Rectal smooth muscle tissue (tissue), 1 donor: ENCODE results near the gene GOLGA6L9.
"Not testable (repeated sequence)": the region's sequence is repeated elsewhere in the genome, so short reads cannot be mapped to it uniquely, and the experiment has no call there.

Experiments
- H3K27ac ChIP-seq: one replicate; pipeline ENCODE4 v1.7.0; 2013; ENCODE audit warnings: low read depth, low read length, inconsistent platforms
- H3K27me3 ChIP-seq: one replicate; pipeline ENCODE4 v1.7.0; 2013; ENCODE audit warnings: low read length; ENCODE audit not compliant: control insufficient read depth, insufficient read depth
- H3K36me3 ChIP-seq: one replicate; pipeline ENCODE4 v1.7.0; 2013; ENCODE audit warnings: low read length; ENCODE audit not compliant: control insufficient read depth, insufficient read depth
- H3K4me1 ChIP-seq: one replicate; pipeline ENCODE4 v1.7.0; 2013; ENCODE audit warnings: low read length; ENCODE audit not compliant: control insufficient read depth, insufficient read depth
- H3K4me3 ChIP-seq: one replicate; pipeline ENCODE4 v1.7.0; 2013; ENCODE audit warnings: low read length
- H3K9ac ChIP-seq: one replicate; pipeline ENCODE4 v1.7.0; 2013; ENCODE audit warnings: low read length

Gene GOLGA6L9

GRCh38 chr15:82429693-82430092 is at the start of gene GOLGA6L9:
Gene GOLGA6L9, plus strand, starts transcription at chr15:82429816. Its CDS starts 264 bp downstream, at chr15:82430080.
- H3K4me1 ChIP-seq, H3K4me3 ChIP-seq, H3K9ac ChIP-seq, H3K27me3 ChIP-seq, H3K36me3 ChIP-seq, H3K27ac ChIP-seq: not testable (repeated sequence)

DNA sequence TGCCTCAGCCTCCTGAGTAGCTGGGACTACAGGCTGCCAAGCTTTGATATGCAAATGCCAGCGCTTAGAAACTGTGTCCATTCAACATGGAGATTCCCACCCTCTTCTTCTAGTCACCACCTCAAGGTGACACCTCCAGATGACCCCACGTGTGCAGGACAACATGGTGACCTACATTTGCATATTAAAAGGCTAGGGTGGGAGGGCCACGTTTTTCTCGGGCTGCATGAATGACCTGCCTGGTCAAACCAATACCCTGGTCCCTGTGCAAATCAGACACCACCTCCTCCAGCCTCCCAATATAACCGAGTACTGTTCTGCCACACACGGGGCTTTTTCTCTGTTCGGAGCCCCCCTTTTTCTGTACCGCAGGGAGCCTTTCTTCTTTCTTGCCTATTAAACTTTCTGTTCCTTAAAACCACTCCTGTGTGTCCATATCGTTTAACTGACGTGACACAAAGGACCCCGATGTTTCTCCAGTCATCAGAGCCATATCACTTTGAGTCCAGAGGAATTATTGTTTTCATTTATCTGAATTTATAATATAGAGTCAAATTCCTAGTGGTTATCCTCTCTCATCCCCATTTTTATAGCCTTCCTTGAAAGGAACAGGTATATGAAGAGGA is 48.2 kb upstream of the GOLGA6L9 start:
- H3K4me1 ChIP-seq, H3K27me3 ChIP-seq, H3K27ac ChIP-seq, H3K4me3 ChIP-seq, H3K36me3 ChIP-seq, H3K9ac ChIP-seq: not testable (repeated sequence)

- H3K4me1 ChIP-seq, H3K27me3 ChIP-seq, H3K36me3 ChIP-seq, H3K27ac ChIP-seq, H3K9ac ChIP-seq, H3K4me3 ChIP-seq: not testable (repeated sequence)
These were observed 42.4 kb upstream of the GOLGA6L9 start for GRCh38 chr15:82387209-82387608.

- H3K27me3 ChIP-seq, H3K4me1 ChIP-seq, H3K27ac ChIP-seq, H3K9ac ChIP-seq, H3K36me3 ChIP-seq, H3K4me3 ChIP-seq: not testable (repeated sequence)
These were observed 39.5 kb upstream of the GOLGA6L9 start for GRCh38 chr15:82390152-82390551.

DNA sequence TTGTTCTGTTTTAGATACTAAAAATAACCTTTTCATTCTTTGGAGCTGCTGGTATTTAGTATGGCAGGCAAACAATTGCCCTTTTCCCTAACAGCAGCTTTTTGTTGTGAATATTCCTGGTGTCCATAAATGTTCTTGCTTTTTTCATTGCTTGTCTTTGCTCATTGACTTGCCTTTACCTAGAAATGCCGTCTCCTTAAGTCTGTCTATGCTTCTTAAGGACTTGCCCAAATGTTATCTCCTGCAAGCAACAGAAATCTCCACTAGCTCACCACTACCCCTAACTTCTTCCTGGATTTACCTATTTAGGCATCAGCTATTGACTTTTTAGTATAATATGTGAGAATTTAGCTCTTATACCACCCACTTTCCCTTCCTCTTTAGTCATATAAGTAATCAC is 37.5 kb upstream of the GOLGA6L9 start:
- not testable (repeated sequence) for H3K4me1 ChIP-seq, H3K4me3 ChIP-seq, H3K27ac ChIP-seq

DNA sequence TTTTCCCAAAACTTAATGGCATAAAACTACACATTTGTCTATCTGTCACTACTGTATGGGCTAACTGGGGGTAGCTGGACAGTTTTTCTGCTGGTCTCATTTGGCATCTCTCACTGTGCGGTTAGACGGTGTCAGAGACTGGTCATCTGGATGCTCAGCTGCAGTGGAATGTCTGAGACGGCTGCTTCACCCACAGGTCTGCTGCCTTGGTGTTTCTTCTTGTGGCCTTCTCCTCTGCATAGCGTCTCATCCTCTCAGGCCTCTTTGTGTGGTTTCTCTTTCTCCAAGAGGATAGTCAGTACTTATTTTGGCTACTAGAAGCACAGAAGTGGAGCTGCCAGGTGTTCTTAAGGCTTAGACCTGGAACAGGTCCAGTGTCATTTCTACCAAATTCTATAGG is 35.9 kb upstream of the GOLGA6L9 start:
- no peaks in the 10 kb centered on the region for H3K4me1 ChIP-seq
- no peaks in the 10 kb centered on the region for H3K36me3 ChIP-seq
- H3K9ac ChIP-seq, result no peak overlapping the region
- H3K27ac ChIP-seq, result no peak overlapping the region
- no peaks in the 10 kb centered on the region for H3K27me3 ChIP-seq
- no peak overlapping the region for H3K4me3 ChIP-seq

More for the DNA sequence above, 37.5 kb upstream of the GOLGA6L9 start:
- H3K36me3 ChIP-seq, H3K27me3 ChIP-seq, H3K9ac ChIP-seq: not testable (repeated sequence)

DNA sequence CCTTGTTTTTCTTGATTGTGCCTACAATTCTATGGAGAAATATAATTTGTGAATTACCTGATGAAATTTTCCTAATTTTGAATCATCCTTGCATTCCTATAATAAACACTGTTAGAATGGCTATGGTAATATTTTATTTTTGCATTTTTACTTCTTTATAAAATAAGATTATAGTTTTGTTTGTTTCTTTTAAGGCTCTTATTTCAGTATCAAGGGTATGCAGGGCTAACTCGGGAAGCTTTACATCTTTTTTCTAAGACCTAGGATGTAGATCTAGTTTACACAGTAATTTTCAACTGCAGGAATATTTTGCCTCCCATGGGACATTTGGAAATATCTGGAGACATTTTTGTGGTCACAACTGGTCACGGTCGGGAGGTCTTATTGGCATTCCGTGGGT is 33.8 kb upstream of the GOLGA6L9 start:
- H3K27ac ChIP-seq, H3K4me3 ChIP-seq, H3K9ac ChIP-seq, H3K27me3 ChIP-seq, H3K4me1 ChIP-seq, H3K36me3 ChIP-seq: not testable (repeated sequence)

GRCh38 chr15:82397817-82398216 is 31.8 kb upstream of the GOLGA6L9 start:
- Histone ChIP-seq H3K9ac (no peak overlapping the region), H3K27ac (no peak overlapping the region), H3K27me3 (no peaks in the 10 kb centered on the region), H3K36me3 (no peaks in the 10 kb centered on the region), H3K4me3 (no peak overlapping the region), H3K4me1 (no peaks in the 10 kb centered on the region)

DNA sequence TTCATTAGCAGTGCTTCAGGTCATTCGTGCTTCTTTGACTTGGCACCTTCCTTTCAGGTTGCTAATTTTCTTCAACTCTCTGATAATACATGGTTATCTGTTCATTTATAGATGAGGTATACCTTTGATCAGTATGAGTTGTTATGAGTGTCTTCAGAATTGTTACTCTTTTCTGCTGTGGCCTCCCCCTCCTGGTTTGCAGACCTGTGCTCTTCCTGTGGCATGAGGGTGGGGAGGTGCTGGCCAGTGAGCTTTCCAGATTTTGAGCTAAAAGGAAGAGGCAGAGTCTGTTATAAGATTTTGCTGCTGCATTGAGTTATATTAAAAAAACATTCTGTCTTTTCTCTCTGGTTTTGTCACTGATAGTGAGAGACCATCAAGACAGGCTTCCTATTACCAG is 30.8 kb upstream of the GOLGA6L9 start:
- H3K27ac ChIP-seq, result no peak overlapping the region
- no peak overlapping the region for H3K9ac ChIP-seq
- H3K36me3 ChIP-seq, result no peaks in the 10 kb centered on the region
- no peak overlapping the region for H3K4me3 ChIP-seq
- no peaks in the 10 kb centered on the region for H3K27me3 ChIP-seq
- H3K4me1 ChIP-seq, result no peaks in the 10 kb centered on the region

DNA sequence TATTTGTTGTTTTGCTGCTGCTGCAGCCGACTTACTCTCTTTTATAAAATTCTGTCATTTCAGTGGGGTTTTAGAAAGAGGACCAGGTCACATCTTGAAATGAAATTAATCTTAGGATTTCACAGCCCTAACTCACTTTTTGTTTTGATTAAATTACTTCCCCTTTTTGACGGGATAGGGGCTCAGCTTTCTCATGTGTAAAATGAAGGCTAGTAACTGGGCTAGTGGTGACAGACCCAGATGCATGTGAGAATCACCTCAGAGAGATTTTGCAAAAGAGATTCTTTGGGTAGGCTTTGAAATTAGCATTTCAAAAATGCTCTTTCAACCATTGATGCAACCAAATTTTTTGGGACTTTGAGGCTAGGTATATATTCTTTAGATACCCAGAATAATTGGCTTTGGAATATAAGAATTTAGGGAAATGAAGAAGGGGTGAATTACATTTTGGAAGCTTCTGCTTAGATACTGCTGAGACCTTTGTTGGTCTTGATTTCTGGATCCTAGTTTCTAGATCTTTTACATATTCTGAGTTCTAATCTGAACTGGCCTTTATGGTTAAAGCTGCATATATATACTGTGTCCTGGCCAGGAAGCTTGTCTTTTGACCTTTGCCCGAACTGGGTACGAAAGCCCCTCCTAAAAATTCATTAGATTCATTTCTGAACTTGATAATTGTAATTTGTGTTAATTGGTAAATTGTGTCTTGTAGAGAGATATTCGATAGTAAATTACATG is 30.1 kb upstream of the GOLGA6L9 start:
- not testable (repeated sequence) for H3K9ac ChIP-seq, H3K27me3 ChIP-seq, H3K4me1 ChIP-seq, H3K36me3 ChIP-seq, H3K4me3 ChIP-seq, H3K27ac ChIP-seq

- not testable (repeated sequence) for H3K27me3 ChIP-seq, H3K4me1 ChIP-seq, H3K27ac ChIP-seq
These were observed 27.7 kb upstream of the GOLGA6L9 start for GRCh38 chr15:82401918-82402317.

DNA sequence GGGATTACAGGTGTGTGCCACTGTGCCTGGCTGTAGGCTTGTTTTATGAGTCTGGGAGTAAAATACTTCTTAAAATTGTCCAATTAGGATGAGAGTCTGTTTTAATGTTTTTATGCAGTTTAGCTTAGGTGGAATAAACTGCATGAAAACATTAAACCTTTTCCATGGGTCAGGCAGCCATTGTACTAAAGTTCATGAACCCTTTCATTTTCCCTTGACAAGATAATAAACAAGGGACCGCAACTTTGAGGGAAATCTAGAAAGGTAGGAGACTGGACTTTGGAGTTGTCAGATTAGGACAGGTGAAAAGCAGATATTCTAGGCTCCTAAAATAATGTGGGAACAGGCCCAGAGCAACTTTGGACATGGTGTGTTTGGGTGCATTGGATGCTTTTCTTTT is 27.3 kb upstream of the GOLGA6L9 start:
- H3K36me3 ChIP-seq, H3K4me3 ChIP-seq, H3K9ac ChIP-seq, H3K27me3 ChIP-seq, H3K4me1 ChIP-seq, H3K27ac ChIP-seq: not testable (repeated sequence)

More at GRCh38 chr15:82401918-82402317, 27.7 kb upstream of the GOLGA6L9 start:
- not testable (repeated sequence) for H3K9ac ChIP-seq, H3K4me3 ChIP-seq, H3K36me3 ChIP-seq

DNA sequence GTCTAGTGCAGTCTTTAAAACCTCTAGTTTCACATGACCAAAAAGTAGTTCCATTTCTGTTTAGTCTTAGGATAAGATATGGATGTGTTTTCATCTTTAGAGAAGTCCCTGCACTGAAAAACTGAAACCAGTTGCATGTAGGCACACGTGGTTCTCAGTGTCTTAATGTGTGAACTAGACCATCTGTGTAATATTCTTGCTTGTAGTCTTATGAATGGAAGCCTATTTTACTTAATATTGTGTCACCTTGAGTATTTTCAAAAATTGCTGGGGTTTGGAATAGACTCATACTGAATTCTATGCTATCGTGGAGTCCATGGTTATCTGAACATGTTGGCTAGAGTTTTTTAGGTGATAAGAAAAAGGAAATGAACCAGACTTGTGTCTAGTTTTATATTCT is 23.4 kb upstream of the GOLGA6L9 start:
- not testable (repeated sequence) for H3K27ac ChIP-seq, H3K4me1 ChIP-seq, H3K27me3 ChIP-seq, H3K36me3 ChIP-seq, H3K4me3 ChIP-seq, H3K9ac ChIP-seq
